Astrocyte of the spinal cord (primary cell): ENCODE measurements around the gene DNAI2.
A peak's percentile ranks its signal among the peaks of the same experiment; 100 is the strongest.

Source experiments
- DNase-seq: peaks from one replicate; pipeline ENCODE4 v3.0.0; 2011; ENCODE audit warnings: low read depth, low spot score
- H3K4me3 ChIP-seq: 2 replicates; pipeline ENCODE4 v1.5.1; 2011; ENCODE audit warnings: low read depth, mild to moderate bottlenecking, low read length, moderate library complexity
- CTCF ChIP-seq: IDR thresholded peaks from 2 replicates; pipeline ENCODE4 v1.5.1; 2012; ENCODE audit warnings: low read depth, mild to moderate bottlenecking, low read length, inconsistent platforms
- in situ Hi-C: cut with HindIII; loops from 2 replicates; pipeline ENCODE4 v1.10.0; 2017; ENCODE audit warnings: low sequenced_read_pairs

The DNAI2 gene

DNA sequence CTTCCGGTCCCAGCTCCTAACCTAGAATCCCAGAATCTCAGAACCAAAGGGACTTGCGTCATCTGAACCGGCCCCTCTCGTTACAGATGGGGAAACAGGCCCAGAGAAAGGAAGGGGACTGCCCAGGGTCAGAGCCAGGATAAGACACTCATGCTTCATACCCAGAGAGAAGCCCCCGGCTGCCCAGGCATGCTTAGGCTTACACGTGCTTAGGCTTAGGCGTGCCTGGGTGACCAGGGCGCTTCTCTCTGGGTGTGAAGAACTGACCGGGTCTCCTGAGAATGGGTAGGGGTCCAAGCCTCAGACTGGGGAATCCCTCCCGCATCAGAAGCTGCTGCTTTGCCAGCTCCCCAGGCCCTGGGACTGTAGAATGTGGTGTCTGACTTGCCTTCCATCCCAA lies 29.9 kb upstream of the DNAI2 start:
- no peak for TF ChIP-seq CTCF
- in situ Hi-C loops, result no loop called here
- no peak overlapping the region for H3K4me3 ChIP-seq
- DNase-seq, result no peak

DNA sequence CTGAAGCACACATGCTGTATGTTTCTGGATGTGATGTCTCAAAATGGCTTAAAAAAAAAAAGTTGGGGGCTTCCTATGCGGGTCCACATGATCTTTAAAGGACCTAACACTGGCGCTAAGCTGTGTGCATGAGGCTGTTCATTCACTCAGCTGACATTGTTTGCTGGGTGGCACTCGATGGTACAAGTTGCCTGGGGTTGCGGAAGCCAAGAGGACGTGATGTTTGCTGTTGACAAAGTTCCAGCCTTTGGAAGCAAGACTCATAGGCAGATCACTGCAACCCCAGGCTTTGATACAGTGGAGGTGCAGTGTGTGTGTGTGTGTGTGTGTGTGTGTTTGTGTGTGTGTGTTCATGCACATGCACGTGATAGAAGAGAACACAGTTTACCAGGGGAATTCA lies 29.5 kb upstream of the DNAI2 start:
- H3K4me3 ChIP-seq, result no peak overlapping the region
- no peak for TF ChIP-seq CTCF
- in situ Hi-C loops, result no loop called here
- DNase-seq, result no peak

- H3K4me3 ChIP-seq, result no peak overlapping the region
- in situ Hi-C loops, result no loop called here
- DNase-seq, result peak; percentile 14
- no peak for TF ChIP-seq CTCF
Measured at GRCh38 chr17:74245145-74245831, 28.7 kb upstream of the DNAI2 start.

DNA sequence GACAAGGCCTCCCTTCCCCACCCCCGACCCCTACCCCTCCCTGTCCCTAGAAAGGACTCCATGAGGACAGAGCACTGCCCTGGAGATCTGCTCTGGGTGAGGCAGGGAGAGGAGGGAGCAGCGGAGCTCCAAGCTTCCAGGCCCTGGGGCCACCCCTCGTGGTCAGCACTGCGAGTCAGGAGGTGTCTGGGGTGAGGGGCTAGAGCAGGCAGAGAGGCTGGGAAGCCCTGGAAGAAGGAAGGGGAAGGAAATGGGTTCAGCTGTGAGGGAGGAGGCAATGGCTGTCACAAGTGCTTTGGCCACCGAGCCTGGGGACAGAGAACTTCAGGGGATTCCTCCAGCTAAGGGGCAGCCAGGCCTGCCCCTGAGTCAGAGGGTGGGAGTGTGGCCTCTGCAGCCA lies 28.2 kb upstream of the DNAI2 start:
- no peak overlapping the region for H3K4me3 ChIP-seq
- in situ Hi-C loops, result no loop called here
- no peak for TF ChIP-seq CTCF
- DNase-seq, result no peak

GRCh38 chr17:74249590-74250270 lies 24.3 kb upstream of the DNAI2 start:
- in situ Hi-C loops, result no loop called here
- no peak for DNase-seq
- no peak overlapping the region for H3K4me3 ChIP-seq
- TF ChIP-seq CTCF, result no peak

- H3K4me3 ChIP-seq, result no peak overlapping the region
- DNase-seq, result no peak
- in situ Hi-C loops, result no loop called here
Measured at GRCh38 chr17:74250324-74250995, 23.6 kb upstream of the DNAI2 start.

More at GRCh38 chr17:74250324-74250995, 23.6 kb upstream of the DNAI2 start:
- no peak for TF ChIP-seq CTCF
